Thymus (tissue), 11 donors: ENCODE results near the gene MARF1. TPM values are rescaled to one million over a fixed set of nuclear protein-coding genes. Genes with fewer than 3 reads are reported as not detected.
"Not testable (repeated sequence)": the region's sequence is repeated elsewhere in the genome, so short reads cannot be mapped to it uniquely, and the experiment has no call there.

ENCODE experiments used
- DNase-seq, 9 donors: peaks; one replicate each; pipeline ENCODE4 v3.0.0-alpha.2; 2013; ENCODE audit warnings: low spot score in 9 of 9, low read depth in 6 of 9, missing footprints in 1 of 9
- H3K27ac ChIP-seq, 2 donors: one replicate each; pipeline ENCODE4 v1.5.1; 2013; ENCODE audit warnings: control low read depth in 1 of 2, low read depth in 1 of 2, low read length in 1 of 2, mild to moderate bottlenecking in 1 of 2, moderate library complexity in 1 of 2
- H3K27me3 ChIP-seq, 2 donors: one replicate each; pipeline ENCODE4 v1.5.1; 2013; ENCODE audit warnings: low read length in 1 of 2; ENCODE audit not compliant: control insufficient read depth in 2 of 2, insufficient read depth in 1 of 2
- H3K36me3 ChIP-seq, 2 donors: one replicate each; pipeline ENCODE4 v1.5.1; 2013; ENCODE audit warnings: low read length in 1 of 2, mild to moderate bottlenecking in 1 of 2, moderate library complexity in 1 of 2; ENCODE audit not compliant: control insufficient read depth in 2 of 2, insufficient read depth in 2 of 2
- H3K4me1 ChIP-seq, 2 donors: one replicate each; pipeline ENCODE4 v1.5.1; 2013; ENCODE audit warnings: low read length in 2 of 2; ENCODE audit not compliant: control insufficient read depth in 2 of 2, insufficient read depth in 2 of 2
- H3K4me3 ChIP-seq, 2 donors: one replicate each; pipeline ENCODE4 v1.5.1; 2013; ENCODE audit warnings: low read length in 2 of 2, control low read depth in 1 of 2, mild to moderate bottlenecking in 1 of 2
- H3K9me3 ChIP-seq, 2 donors: one replicate each; pipeline ENCODE4 v1.5.1; 2013; ENCODE audit warnings: low read length in 1 of 2, mild to moderate bottlenecking in 1 of 2; ENCODE audit not compliant: control insufficient read depth in 2 of 2, insufficient read depth in 1 of 2
- WGBS: extraction: QIAGEN DNeasy Blood & Tissue Kit; methylation state at CpG from one replicate; pipeline ENCODE4 v1.1.7; 2013; 5-methylcytosine and 5-hydroxymethylcytosine counted together
- polyA plus RNA-seq: library from polyadenylated mRNA; stranded (reverse); fragments of 200-250 nt; gene quantifications from one replicate; pipeline ENCODE4 v1.2.3, GENCODE V29; 2013
- total RNA-seq: library from RNA; stranded (reverse); fragments of 120-200 nt; gene quantifications from one replicate; pipeline ENCODE4 v1.2.4, GENCODE V29; 2013
- donor health status: healthy.

Gene MARF1
- total and polyA plus RNA-seq, 2 donors: 12.6 to 33.7 TPM

- no peaks in the 10 kb centered on the region for H3K27me3 ChIP-seq
- DNase-seq: no peak
- peaks cover 77 to 82% of the 10 kb centered on the region in 2 donors for H3K36me3 ChIP-seq
- no peak overlapping the region for H3K4me3 ChIP-seq
- 98% methylated on average over 13 of the region's 13 CpGs for WGBS
- H3K4me1 ChIP-seq: no peaks in the 10 kb centered on the region
- no peak overlapping the region for H3K27ac ChIP-seq
- H3K9me3 ChIP-seq: no peaks in the 10 kb centered on the region
These were observed 35.1 kb downstream of the MARF1 start for GRCh38 chr16:15607700-15608396.

- not testable (repeated sequence) for DNase-seq, H3K9me3 ChIP-seq, H3K27ac ChIP-seq, H3K4me3 ChIP-seq, H3K4me1 ChIP-seq, H3K27me3 ChIP-seq
- peaks cover 79 to 82% of the 10 kb centered on the region in 2 donors for H3K36me3 ChIP-seq
- WGBS: 93% methylated on average over 12 of the region's 12 CpGs
These were observed 35.7 kb downstream of the MARF1 start for GRCh38 chr16:15607221-15607699.

- WGBS: 92% methylated on average over 5 of the region's 5 CpGs
- H3K4me1 ChIP-seq: no peaks in the 10 kb centered on the region
- no peak overlapping the region for H3K27ac ChIP-seq
- peaks cover 79 to 82% of the 10 kb centered on the region in 2 donors for H3K36me3 ChIP-seq
- H3K9me3 ChIP-seq: no peaks in the 10 kb centered on the region
- H3K4me3 ChIP-seq: no peak overlapping the region
- DNase-seq: no peak
- no peaks in the 10 kb centered on the region for H3K27me3 ChIP-seq
These were observed 36.3 kb downstream of the MARF1 start for GRCh38 chr16:15606518-15607220.

GRCh38 chr16:15605839-15606517, 37.0 kb downstream of the MARF1 start:
- Histone ChIP-seq H3K9me3 (no peaks in the 10 kb centered on the region), H3K4me3 (no peak overlapping the region), H3K27ac (no peak overlapping the region), H3K27me3 (no peaks in the 10 kb centered on the region), H3K4me1 (no peaks in the 10 kb centered on the region), H3K36me3 (peaks cover 82 to 85% of the 10 kb centered on the region in 2 donors)
- no peak for DNase-seq
- WGBS: 97% methylated on average over 13 of the region's 13 CpGs

GRCh38 chr16:15604460-15605440, 38.2 kb downstream of the MARF1 start:
- Histone ChIP-seq H3K4me1 (no peaks in the 10 kb centered on the region), H3K27me3 (no peaks in the 10 kb centered on the region), H3K9me3 (no peaks in the 10 kb centered on the region), H3K27ac (no peak overlapping the region), H3K36me3 (peaks cover 85% of the 10 kb centered on the region in 2 donors), H3K4me3 (no peak overlapping the region)
- WGBS: 97% methylated on average over 14 of the region's 14 CpGs
- DNase-seq: no peak

- Histone ChIP-seq H3K9me3 (no peaks in the 10 kb centered on the region), H3K27ac (no peak overlapping the region), H3K4me3 (no peak overlapping the region), H3K36me3 (peaks cover 89 to 92% of the 10 kb centered on the region in 2 donors), H3K27me3 (no peaks in the 10 kb centered on the region), H3K4me1 (no peaks in the 10 kb centered on the region)
- no peak for DNase-seq
- 99% methylated on average over 23 of the region's 23 CpGs for WGBS
These were observed 40.5 kb downstream of the MARF1 start for GRCh38 chr16:15602285-15603044.

GRCh38 chr16:15601212-15601879, 41.6 kb downstream of the MARF1 start:
- WGBS: 96% methylated on average over 9 of the region's 9 CpGs
- Histone ChIP-seq H3K27ac (no peak overlapping the region), H3K27me3 (no peaks in the 10 kb centered on the region), H3K36me3 (peaks cover 91 to 92% of the 10 kb centered on the region in 2 donors), H3K4me3 (no peak overlapping the region), H3K9me3 (no peaks in the 10 kb centered on the region), H3K4me1 (no peaks in the 10 kb centered on the region)
- DNase-seq: no peak
